SJCRH30 (cell line): ENCODE results near the gene HIC1. TPM values are rescaled to one million over a fixed set of nuclear protein-coding genes. Genes with fewer than 3 reads are reported as not detected.

Experiments used
- DNase-seq, 2 experiments: peaks; one replicate each; pipeline ENCODE4 v3.0.0-alpha.2; 2015 to 2020
- H3K27ac ChIP-seq: fragments of 250-450 bp; sonication (Bioruptor Pico); 2 replicates; pipeline ENCODE4 v1.5.1; 2020; ENCODE audit warnings: mild to moderate bottlenecking, moderate library complexity
- H3K27me3 ChIP-seq: fragments of 250-450 bp; sonication (Bioruptor Pico); 2 replicates; pipeline ENCODE4 v1.5.1; 2020; ENCODE audit warnings: mild to moderate bottlenecking, moderate library complexity
- H3K36me3 ChIP-seq: fragments of 250-450 bp; sonication (Bioruptor Pico); 2 replicates; pipeline ENCODE4 v1.5.1; 2020; ENCODE audit warnings: mild to moderate bottlenecking, moderate library complexity
- H3K4me1 ChIP-seq: fragments of 250-450 bp; sonication (Bioruptor Pico); 2 replicates; pipeline ENCODE4 v1.5.1; 2020; ENCODE audit warnings: mild to moderate bottlenecking, moderate library complexity
- H3K4me3 ChIP-seq: fragments of 250-450 bp; sonication (Bioruptor Pico); 2 replicates; pipeline ENCODE4 v1.5.1; 2020; ENCODE audit warnings: mild to moderate bottlenecking, moderate library complexity
- H3K9me3 ChIP-seq: fragments of 250-450 bp; sonication (Bioruptor Pico); replicated peaks from 2 replicates; pipeline ENCODE4 v1.5.1; 2020; ENCODE audit warnings: mild to moderate bottlenecking, moderate library complexity
- total RNA-seq: library from RNA; depleted of rRNA; stranded (reverse); fragments of >200 nt; shearing (Covaris generic); gene quantifications from 2 replicates; pipeline ENCODE4 v1.2.3, GENCODE V29; 2014

The HIC1 gene
- total RNA-seq, 1 experiment from 2014 or later = 0.18 TPM

- H3K9me3 ChIP-seq = no peaks in the 10 kb centered on the region
- H3K27me3 ChIP-seq = no peaks in the 10 kb centered on the region
- no peak overlapping the region for H3K27ac ChIP-seq
- no peaks in the 10 kb centered on the region for H3K36me3 ChIP-seq
- peaks cover 13% of the 10 kb centered on the region; the same call in 1 of the 2 replicates for H3K4me1 ChIP-seq
- DNase-seq = no peak
- H3K4me3 ChIP-seq = no peak overlapping the region
Measured at GRCh38 chr17:2067608-2068024, 12.7 kb downstream of the HIC1 start.

GRCh38 chr17:2068031-2068518, 13.2 kb downstream of the HIC1 start:
- Histone ChIP-seq H3K4me1 (peaks cover 13% of the 10 kb centered on the region; the same call in 1 of the 2 replicates), H3K4me3 (no peak overlapping the region), H3K27me3 (no peaks in the 10 kb centered on the region), H3K27ac (peak overlapping the region; percentile 27; the same call in 1 of the 2 replicates), H3K36me3 (no peaks in the 10 kb centered on the region), H3K9me3 (no peaks in the 10 kb centered on the region)
- DNase-seq = no peak

DNA sequence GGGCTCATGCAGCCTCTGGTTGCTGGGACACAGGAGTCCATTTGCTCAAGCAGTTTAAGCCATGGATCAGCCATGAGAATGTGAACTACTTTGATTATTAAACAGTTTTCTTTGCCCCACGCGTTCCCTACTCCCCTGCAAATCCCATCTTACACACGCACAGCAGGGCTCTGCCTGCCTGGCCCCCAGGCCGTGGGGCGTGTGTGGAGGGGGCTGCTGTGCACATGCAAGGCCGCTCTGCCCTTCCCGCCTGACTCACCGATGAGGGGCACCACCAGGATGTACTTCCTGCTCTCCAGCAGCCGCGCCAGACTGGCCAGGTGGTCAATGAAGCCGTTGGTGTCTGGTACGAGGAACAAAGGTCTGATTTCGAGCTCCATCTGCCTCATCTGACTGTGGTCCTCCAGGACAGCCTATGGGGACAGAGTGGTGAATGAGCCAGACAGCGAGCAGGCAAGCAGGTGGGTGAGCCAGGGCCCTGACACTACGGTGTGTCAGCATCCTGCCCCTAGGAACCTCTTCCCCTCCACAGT, 13.7 kb downstream of the HIC1 start:
- peak overlapping the region; percentile 27; the same call in 1 of the 2 replicates for H3K27ac ChIP-seq
- H3K36me3 ChIP-seq = no peaks in the 10 kb centered on the region
- no peak overlapping the region for H3K4me3 ChIP-seq
- H3K27me3 ChIP-seq = no peaks in the 10 kb centered on the region
- H3K9me3 ChIP-seq = no peaks in the 10 kb centered on the region
- peak; percentile 27 to 49 for DNase-seq
- peaks cover 13% of the 10 kb centered on the region; the same call in 1 of the 2 replicates for H3K4me1 ChIP-seq

DNA sequence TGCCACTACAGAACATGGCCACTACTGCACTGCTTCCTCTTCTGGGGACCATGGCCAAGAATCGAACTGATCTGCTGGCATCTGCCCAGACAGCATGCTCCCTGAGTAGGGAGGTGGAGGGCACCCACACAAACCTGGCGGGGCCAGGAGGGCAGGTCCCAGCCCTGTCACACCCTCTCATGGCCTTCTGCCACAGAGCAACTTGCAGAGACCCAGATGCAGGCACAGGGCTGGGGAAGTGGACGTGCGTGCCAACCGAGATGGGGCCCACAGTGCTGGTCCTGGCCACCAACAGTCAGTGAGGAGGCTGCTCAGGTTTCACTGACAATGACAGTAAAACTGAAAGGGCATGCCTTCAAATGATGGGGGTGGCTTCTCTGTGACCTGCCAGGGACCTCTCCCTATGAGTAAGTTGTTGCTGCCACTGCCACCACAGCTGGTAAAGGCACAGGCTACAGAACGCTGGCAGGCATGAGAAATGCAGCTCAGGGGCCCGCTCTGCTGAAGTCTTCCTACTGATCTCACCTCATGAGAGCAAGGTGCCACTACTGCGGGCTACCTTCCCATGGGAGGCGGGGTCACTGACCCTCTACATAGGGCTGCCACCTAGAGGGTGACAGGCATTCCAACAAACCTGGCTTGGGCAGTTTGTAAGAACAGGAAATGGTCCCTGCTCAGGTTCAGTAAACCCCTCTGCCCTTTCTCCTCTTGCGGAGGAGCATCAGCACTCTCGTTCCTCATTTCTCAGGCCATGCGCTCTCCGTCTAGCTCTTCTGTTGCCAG, 15.5 kb downstream of the HIC1 start:
- DNase-seq = no peak
- no peaks in the 10 kb centered on the region for H3K9me3 ChIP-seq
- H3K27ac ChIP-seq = no peak overlapping the region
- H3K36me3 ChIP-seq = no peaks in the 10 kb centered on the region
- H3K4me1 ChIP-seq = peaks cover 15% of the 10 kb centered on the region
- no peak overlapping the region for H3K4me3 ChIP-seq
- no peaks in the 10 kb centered on the region for H3K27me3 ChIP-seq

DNA sequence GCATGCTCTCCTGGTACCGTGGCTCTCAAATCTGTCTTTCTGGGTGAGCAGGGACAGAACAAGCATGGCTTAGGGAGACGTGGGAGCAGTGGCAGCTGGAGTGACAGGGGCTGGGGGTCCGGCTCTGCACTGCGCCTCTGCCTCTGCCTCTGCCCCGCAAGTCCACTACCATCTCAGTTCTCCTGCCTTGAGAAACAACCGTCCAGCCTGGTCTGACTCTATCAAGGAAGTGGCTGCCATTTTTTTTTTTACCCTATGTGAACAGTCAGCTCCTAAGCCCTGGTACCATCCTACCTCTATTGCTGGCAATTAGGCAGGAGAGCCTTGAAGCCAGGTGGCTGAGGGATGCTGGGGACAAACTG, 16.1 kb downstream of the HIC1 start:
- DNase-seq = no peak
- Histone ChIP-seq H3K4me1 (peaks cover 21% of the 10 kb centered on the region), H3K27me3 (no peaks in the 10 kb centered on the region), H3K4me3 (no peak overlapping the region), H3K27ac (no peak overlapping the region), H3K36me3 (no peaks in the 10 kb centered on the region), H3K9me3 (no peaks in the 10 kb centered on the region)

- no peak overlapping the region for H3K27ac ChIP-seq
- no peaks in the 10 kb centered on the region for H3K27me3 ChIP-seq
- no peaks in the 10 kb centered on the region for H3K9me3 ChIP-seq
- no peak for DNase-seq
- no peaks in the 10 kb centered on the region for H3K36me3 ChIP-seq
- peaks cover 27% of the 10 kb centered on the region for H3K4me1 ChIP-seq
- H3K4me3 ChIP-seq = no peak overlapping the region
Measured at GRCh38 chr17:2071455-2072281, 16.8 kb downstream of the HIC1 start.

GRCh38 chr17:2074919-2075318, 20.0 kb downstream of the HIC1 start:
- no peak overlapping the region for H3K27ac ChIP-seq

DNA sequence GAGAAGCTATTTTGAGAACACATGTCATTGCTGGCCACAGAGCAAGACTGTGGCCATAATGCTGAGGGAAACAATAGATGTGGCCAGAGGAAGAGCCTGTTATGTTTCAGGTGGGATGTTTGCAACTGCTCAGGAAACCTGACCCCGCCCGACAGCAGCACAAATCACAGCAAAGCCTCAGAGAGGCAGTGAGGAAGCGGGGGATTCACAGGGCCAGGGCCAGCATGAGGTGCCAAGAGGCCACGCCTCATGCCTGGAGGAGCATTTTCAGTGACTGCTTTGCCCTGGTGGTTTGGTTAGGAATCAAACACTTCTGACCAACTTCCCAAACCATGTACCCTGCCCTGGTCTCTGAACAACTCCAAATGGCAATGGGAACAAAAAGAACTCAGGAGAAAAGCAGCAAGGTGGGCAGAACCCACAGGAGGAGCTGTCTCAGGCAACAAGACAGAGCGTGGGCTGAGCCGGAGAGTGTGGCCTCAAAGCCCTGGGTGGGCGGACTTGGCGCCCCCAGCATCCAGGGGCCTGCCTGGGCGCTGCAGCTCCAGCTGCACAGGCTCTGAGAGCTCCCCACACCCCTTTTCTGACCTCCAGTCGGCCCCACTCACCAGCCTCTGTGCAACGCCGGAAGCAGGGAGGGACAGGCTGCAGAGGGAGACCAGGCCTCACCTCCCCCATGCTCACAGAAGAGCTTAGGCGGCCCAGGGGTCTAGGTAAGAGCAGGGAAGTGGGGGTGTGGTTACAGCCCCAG, 20.6 kb downstream of the HIC1 start:
- Histone ChIP-seq H3K27ac (peak overlapping the region; percentile 52), H3K4me1 (peaks cover 26% of the 10 kb centered on the region), H3K9me3 (no peaks in the 10 kb centered on the region)

More at GRCh38 chr17:2074919-2075318, 20.0 kb downstream of the HIC1 start:
- Histone ChIP-seq H3K9me3 (no peaks in the 10 kb centered on the region), H3K36me3 (no peaks in the 10 kb centered on the region; the same call in 1 of the 2 replicates), H3K4me3 (no peak overlapping the region), H3K4me1 (peaks cover 26% of the 10 kb centered on the region), H3K27me3 (no peaks in the 10 kb centered on the region)
- no peak for DNase-seq

GRCh38 chr17:2076087-2076984, 21.4 kb downstream of the HIC1 start:
- peaks cover 28% of the 10 kb centered on the region for H3K4me1 ChIP-seq
- DNase-seq = peak; percentile 81 to 88
- H3K27me3 ChIP-seq = no peaks in the 10 kb centered on the region
- H3K36me3 ChIP-seq = no peaks in the 10 kb centered on the region; the same call in 1 of the 2 replicates
- no peaks in the 10 kb centered on the region for H3K9me3 ChIP-seq
- H3K4me3 ChIP-seq = no peak overlapping the region
- H3K27ac ChIP-seq = peak overlapping the region; percentile 52

More for the DNA sequence above, 20.6 kb downstream of the HIC1 start:
- no peaks in the 10 kb centered on the region for H3K27me3 ChIP-seq
- H3K4me3 ChIP-seq = no peak overlapping the region
- H3K36me3 ChIP-seq = no peaks in the 10 kb centered on the region; the same call in 1 of the 2 replicates
- DNase-seq = peak; percentile 70 to 72

GRCh38 chr17:2077040-2077439, 22.1 kb downstream of the HIC1 start:
- Histone ChIP-seq H3K9me3 (no peaks in the 10 kb centered on the region), H3K27me3 (no peaks in the 10 kb centered on the region), H3K4me1 (peaks cover 35% of the 10 kb centered on the region), H3K4me3 (no peak overlapping the region), H3K36me3 (no peaks in the 10 kb centered on the region; the same call in 1 of the 2 replicates), H3K27ac (peak overlapping the region; percentile 52)
- no peak for DNase-seq

DNA sequence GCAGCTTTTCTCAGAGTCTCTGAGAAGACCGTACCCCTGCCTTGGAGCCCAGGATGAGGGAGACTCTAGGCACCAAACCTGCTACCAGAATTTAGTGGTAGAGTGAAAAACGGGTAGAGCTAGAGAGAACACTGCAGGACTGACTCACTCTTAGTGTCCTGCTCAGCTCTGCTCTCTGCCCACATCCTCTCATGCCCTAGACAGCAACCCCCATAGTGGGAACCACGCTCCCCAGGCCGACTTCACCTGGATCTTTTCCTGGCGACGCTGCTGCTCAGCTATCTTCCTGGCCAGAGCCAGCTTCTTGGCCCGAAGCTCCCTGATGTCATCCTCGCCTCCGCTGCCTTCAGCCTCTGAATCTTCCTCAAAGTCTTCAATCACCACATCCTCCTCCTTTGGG, 26.7 kb downstream of the HIC1 start:
- Histone ChIP-seq H3K27ac (peak overlapping the region; percentile 89), H3K4me1 (peaks cover 52% of the 10 kb centered on the region), H3K36me3 (no peaks in the 10 kb centered on the region; the same call in 1 of the 2 replicates), H3K9me3 (no peaks in the 10 kb centered on the region), H3K4me3 (no peak overlapping the region), H3K27me3 (no peaks in the 10 kb centered on the region)
- no peak for DNase-seq

DNA sequence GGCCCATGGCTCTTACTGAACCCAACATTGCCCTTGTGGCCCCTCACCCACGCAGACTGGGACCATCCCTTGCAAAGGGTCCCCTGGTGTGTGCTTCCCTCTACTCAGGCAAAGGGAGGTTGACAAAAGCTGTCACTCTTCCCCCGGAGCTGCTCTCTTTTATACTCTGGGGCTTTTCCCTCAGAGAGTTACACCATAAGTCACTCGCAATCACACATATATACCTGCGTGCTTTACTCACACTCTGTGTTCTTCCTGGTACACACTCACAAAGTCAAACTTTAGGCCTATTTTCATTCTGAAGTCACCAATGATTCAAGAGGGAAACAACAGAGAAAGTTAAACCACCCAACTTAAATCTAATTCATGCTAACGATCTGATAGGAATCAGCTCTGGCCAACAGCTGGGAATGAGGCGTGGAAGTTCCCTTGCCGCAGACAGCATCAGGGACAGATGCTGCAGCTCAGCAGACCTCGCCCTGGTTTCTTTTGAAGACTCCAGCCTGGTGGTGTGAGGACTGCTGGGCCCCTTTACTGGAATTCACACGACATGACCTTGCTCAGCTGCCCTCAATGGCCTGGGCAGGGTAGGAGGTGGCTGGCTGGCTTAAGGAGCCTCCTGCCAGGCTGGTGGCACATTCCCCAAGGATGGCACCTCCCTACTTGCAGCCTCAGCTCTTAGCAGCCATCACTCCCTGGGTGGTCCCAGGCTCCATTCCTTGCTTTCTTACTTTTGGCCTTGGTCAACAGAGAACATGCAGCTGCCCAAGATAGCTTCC, 27.3 kb downstream of the HIC1 start:
- Histone ChIP-seq H3K27ac (peak overlapping the region; percentile 89), H3K36me3 (no peaks in the 10 kb centered on the region; the same call in 1 of the 2 replicates), H3K4me1 (peaks cover 46% of the 10 kb centered on the region), H3K9me3 (no peaks in the 10 kb centered on the region), H3K4me3 (no peak overlapping the region), H3K27me3 (no peaks in the 10 kb centered on the region)
- DNase-seq = peak; percentile 84 to 87

DNA sequence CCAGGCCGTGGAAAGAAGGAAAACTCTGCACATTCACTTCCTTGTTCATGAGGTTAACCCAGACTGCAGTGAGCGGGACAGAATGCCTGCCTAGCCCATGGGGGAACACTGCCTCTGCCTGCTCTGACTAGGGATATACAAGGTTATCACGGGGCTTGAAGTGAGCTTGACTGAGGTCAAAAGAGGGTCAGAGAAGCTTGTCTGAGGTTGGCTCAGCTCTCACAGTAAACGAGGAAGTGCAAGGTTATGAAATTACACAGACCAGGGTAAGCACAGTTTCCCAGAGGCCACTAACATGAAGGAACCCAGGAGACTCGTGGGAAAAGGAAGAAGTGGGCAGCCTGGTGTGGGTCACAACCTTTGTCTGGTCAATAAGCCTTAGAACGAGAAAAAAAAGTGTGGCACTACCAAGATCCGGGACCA, 28.7 kb downstream of the HIC1 start:
- H3K9me3 ChIP-seq = no peaks in the 10 kb centered on the region
- no peaks in the 10 kb centered on the region; the same call in 1 of the 2 replicates for H3K36me3 ChIP-seq
- no peak overlapping the region for H3K4me3 ChIP-seq
- H3K27ac ChIP-seq = peak overlapping the region; percentile 89
- peaks cover 40% of the 10 kb centered on the region for H3K4me1 ChIP-seq
- DNase-seq = peak in 1 of 2 experiments; percentile 9
- H3K27me3 ChIP-seq = no peaks in the 10 kb centered on the region
